GM19467 (cell line): ENCODE data around the gene TTC22.

Source experiments
- ATAC-seq: cut with Tn5 transposase; IDR thresholded peaks from one replicate; pipeline ENCODE4 v1.9.1; 2021; ENCODE audit warnings: mild to moderate bottlenecking, moderate library complexity; ENCODE audit not compliant: unreplicated experiment

TTC22 gene

GRCh38 chr1:54810153-54810942 is 9.2 kb upstream of the TTC22 start:
- ATAC-seq = peak; percentile 71

GRCh38 chr1:54809496-54810074 is 8.5 kb upstream of the TTC22 start:
- no peak for ATAC-seq

GRCh38 chr1:54808443-54809207 is 7.5 kb upstream of the TTC22 start:
- ATAC-seq = no peak

- no peak for ATAC-seq
Measured at GRCh38 chr1:54807756-54808155, 6.6 kb upstream of the TTC22 start.

- no peak for ATAC-seq
Measured at GRCh38 chr1:54806931-54807611, 5.9 kb upstream of the TTC22 start.

GRCh38 chr1:54805981-54806381 is 4.9 kb upstream of the TTC22 start:
- ATAC-seq = no peak

DNA sequence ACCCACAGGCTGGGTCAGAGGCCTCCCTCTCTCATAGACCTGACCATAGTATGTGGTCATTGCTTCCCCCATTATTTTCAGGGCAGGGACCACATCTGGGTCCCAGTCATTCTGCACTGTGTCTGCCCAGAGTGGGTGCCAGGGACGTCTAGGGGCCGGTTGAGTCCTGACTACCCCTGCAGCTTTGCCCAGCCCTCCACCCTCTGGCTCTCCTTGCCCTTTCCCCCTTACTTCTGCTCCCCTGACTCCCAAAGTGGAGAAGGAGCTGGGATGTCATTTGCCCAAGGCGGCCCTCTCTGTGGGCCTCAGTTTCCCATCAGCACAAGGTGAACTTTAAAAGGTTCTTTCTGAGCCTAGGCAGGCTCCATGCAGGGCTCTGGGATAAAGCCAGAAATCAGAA is 4.3 kb upstream of the TTC22 start:
- no peak for ATAC-seq

DNA sequence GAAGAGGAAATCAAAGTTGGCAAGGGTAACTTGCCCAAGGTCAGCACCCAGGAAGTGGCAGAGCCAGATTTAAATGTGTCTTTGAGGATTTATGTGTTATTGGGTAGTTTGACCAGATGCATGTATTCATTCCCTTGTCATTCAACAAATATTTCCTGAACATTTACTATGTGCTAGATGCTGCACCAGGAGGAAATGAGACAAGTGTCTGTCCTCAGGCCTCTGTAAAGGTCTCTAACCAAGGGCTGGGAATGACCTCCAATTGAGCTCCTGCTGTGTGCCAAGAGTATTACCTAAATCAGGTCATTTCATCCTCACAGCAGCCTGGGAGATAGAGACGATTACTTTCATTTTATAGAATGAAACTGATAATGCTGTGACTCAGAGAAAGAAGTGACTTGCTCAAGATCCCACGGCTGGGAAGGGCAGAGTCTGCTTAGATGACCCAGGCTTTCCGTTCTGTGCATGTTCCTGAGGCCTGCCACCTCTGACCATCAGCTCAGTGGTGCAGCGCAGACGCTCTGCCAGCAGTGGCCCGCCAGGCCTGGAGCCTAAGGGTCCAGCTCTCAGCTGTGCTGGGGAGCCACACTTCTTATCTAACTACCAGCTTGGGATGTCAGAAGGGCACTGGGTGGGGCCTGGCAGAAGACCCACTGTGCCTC is 3.5 kb upstream of the TTC22 start:
- no peak for ATAC-seq

GRCh38 chr1:54803761-54804470 is 2.8 kb upstream of the TTC22 start:
- no peak for ATAC-seq

DNA sequence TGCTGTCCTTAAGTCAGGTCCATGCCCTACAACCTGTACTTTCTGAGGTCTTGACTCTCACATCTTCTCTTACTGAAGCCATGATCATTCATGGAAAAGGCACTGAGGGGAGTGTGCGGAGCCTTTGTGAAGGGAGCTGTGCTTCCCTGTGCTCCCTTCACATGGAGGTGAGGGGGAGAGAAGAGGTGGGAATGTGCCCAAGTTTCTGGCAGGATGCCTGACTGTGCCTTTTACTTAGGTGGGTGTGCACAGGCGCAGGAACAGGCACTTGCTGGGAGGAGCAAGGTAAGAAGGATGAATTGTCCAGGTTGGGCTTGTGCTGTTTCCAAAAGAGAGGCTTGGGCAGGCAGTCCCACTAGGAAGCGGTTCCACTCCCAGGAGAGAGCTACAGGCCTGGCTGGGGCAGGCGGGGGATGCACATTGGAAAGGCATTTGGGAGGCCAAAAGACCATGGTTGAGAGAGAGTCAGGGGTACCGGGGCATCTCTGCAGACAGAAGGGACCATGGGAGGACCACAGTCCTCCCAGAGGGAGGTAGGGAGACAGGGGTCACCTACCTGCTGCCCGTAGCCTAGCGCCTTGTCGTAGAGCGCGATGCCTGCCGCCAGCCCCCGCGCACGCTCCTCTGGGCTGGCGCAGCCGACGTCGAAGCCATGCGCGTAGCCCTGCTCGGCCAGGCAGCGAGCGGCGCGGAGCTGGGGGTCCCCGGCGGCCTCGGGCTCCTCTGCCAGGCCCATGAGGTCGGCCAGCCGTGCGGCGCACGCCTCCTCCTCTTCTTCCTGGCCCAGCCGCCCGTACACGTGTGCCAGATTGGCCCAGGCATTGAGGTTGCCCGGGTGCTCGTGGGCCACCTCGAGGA is 853 bp downstream of the TTC22 start:
- no peak for ATAC-seq

- peak; percentile 43 for ATAC-seq
Measured at GRCh38 chr1:54798769-54799641, 2.1 kb downstream of the TTC22 start.

DNA sequence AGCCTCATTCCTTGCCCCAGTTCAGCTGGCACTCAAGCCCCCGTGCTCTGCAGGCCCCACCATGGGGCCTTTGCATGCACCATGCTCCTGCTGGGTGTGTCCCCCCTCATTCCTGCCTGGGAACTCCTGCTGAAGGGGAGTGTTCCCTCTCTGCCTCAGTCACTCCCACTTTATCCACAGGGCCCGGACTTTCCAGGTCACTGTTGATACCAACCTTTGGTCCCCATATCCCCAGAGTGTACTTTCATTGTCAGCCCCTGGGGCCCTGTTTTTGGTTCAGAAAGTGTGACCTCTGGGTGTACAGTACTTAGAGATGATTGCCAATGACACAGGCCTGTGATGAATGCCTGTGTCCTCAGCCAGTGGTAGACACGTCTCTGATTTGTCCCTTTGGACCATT is 2.9 kb downstream of the TTC22 start:
- no peak for ATAC-seq

DNA sequence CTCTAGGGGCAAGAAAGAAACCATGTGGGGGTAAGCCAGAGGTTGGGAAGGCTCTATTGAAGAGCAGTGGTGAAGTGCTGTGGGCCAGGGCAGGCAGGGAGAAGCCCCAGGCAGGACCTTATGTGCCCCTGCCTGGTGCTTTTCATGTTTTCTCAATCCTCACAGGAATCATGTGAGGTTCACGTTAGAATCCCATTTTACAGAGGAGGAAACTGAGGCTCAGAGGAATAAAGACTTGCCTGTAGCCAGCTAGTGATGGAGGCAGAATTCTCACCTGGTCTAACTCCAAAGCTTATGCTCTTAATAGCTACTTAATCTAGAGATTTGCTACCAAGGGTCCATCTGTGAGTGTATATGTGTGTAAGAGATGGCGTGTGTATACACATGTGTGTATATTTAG is 4.2 kb downstream of the TTC22 start:
- no peak for ATAC-seq

DNA sequence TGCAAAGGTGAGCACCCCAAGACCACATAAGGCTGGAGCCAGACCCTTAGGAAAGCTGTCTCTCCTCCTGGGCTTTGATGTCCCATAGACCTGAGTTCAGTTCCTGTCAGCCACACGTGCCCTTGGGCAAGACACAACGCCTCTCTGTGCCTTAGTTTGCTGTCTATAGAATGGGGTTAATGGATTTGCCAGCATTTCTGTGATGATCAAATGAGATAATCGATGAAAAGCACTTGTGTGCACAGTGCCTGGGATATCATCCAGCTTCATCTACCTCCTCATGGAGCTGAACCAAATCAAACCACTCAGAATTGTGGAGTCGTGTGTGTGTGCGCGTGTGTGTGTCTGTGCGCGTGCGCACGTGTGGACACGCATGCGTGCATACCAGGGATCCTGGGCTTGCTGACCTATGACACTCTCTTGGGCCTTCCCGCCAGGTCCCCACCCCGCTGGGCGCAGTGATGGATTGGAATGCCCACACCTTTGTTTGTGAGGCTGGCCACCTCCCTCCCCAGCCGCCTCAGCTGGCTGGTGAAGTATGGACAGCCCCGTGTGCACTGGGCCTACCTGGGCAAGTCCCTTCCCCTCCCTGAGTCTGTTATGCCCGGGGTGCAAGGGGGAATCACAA is 5.2 kb downstream of the TTC22 start:
- no peak for ATAC-seq

- ATAC-seq = no peak
Measured at GRCh38 chr1:54795356-54795665, 5.8 kb downstream of the TTC22 start.

DNA sequence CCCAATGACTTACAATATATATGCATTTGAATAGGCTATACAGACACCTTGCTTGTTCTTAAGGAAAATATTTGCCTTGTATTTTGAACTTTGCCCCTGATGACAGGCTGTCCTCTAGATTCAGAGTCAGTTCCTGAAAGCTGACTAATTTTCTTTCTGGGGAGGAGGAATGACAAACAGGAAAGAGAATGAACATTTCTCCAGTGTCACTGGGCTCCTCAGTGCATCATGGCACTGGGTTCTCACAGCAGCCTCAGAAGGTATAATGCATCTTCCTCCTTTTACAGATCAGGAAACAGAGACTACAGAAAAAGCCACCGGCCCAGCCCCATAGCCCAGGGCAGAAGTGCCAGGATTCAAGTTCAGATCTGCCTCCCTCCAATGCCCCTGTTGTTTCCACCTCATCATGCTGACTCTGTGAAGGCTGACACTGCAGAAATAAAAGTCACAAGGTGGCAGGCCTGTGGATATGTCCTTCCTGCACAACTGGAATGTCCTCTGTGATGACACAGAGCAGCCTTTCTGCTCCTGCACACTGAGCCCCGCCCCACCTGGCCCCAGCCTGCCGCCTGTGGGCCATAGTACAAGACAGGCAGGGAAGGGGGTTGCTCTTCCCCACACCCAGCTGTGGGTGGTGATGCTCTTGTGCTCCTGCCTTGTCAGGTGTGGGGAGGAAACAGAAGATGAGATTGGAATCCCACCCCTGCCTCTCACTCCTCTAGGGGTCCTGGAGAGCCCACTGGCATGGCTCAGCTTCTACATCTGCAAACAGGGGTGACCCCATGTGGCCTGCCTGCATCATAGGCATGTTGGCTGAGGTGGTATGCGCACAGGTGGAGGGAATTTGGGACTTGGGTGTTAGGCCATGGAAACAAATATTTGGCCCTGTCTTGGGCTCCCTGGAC is 6.4 kb downstream of the TTC22 start:
- no peak for ATAC-seq

- no peak for ATAC-seq
Measured at GRCh38 chr1:54792686-54793282, 8.3 kb downstream of the TTC22 start.
